NCI-H446 treated with DMSO at 0.1 percent for 48 hours (cell line): ENCODE measurements around the gene FCN2.

Experiments used
- DNase-seq: peaks from one replicate; lab custom pipeline; 2025; lab: John Stamatoyannopoulos, UW

Gene FCN2

DNA sequence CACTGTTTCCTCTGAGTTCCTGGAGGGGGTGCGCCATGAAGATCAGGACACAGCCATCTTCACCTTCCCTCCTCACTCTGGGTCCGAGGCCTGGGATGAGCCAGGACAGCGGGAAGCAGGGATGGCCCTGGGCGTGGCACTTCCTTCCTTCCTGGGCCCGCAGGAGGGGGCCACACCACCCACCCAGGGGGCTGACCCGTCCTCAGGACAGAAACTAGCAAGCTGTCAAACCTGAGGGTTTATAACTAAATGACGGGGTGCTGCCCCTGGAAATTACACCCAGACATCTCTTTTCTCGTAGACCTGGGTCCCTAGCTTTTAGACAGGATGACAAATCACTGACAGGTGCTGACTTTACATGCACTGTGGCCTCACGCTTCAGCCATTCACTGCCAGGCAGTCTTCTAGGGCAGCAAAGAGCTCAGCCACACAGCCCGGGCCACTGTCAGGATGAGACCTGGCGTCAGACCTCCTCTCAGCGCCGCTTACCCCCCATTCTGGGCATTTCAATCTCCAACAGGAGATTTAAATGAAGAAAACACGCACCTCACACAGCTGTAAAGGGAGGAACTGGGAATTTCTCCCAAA lies 8.1 kb downstream of the FCN2 start:
- DNase-seq: no peak

DNA sequence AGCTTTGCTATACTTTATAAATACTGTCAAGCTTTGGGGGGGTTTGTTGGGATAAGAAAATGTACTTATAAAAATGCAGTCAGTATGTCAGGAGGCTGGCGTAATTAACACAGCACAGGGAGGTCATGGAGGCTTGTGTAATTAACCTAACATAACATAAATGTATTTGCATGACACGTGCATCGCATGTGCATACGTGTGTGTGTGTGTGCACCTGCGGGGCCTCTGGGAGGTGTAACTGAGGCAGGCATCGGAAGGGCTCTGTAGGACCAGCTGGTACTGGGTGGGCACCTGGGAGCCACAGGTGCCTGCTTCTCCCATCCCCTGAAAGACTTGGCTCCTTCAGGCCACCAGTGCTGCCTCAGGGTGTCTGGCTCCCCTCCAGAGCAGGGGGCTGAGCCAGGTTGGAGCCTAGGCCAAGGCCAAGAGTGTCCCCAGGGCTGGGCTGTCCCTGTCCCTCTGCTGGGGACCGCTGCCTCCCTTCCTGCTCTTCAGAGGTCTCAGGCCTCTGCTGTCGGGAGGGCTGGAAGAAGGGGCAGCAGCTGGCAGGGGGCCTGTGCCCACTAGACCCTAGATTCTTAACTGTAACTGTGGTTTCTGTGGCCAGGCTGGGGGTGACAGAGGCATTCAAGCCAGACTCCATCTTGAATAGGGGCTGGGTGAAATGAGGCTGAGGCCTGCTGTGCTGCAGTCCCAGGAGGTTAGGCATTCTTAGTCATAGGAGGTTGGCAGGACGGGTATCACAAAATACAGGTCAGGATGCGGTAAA lies 9.0 kb downstream of the FCN2 start:
- DNase-seq: no peak

DNA sequence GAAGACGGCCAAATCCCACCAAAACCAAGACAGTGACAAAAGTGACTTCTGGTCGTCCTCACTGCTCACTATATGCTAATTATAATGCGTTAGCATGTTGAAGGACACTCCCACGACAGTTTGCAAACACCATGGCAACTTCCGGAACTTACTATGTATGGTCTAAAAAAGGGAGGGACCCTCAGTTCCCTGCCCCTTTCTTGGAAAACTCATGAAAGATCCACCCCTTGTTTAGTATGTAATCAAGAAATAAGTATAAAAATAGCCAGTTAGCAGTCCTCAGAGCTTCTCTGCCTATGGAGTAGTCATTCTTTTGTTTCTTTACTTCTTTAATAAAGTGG lies 9.5 kb downstream of the FCN2 start:
- DNase-seq: no peak

DNA sequence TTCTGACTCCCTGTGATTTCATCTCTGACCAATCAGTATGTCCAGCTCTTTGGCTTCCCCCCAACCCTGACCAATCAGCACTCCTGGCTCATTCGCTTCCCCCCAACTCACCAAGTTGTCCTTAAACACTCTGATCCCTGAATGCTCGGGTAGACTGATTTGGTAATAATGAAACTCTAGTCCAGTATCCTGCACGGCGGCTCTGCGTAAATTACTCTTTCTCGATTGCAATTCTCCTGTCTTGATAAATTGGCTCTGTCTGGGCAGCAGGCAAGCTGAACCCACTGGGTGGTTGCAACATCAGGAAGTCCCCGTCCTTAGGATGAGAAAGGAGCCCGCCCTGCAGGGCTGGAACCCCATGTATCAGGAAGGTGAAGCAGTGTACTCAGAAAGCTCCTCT lies 10.4 kb downstream of the FCN2 start:
- DNase-seq: no peak

DNA sequence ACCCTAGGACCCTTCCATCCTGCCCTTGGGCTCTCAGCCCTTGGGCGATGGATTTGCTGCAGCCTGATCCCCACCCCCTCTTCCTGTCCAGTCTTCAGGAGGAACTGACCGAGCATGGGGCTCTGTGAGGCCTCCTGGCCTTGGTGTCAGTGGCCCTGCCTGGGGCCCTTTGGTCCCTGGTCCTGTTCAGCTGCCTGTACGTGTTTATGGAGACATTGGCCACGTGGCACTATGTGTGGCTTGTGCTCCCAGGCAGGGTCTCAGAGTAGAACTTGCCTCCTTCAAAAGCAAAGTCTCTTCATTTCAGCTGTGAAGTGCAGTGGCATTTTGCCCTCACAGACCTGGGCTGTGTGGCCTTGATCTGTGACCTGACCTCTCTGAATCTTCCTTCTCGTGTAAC lies 11.1 kb downstream of the FCN2 start:
- no peak for DNase-seq

DNA sequence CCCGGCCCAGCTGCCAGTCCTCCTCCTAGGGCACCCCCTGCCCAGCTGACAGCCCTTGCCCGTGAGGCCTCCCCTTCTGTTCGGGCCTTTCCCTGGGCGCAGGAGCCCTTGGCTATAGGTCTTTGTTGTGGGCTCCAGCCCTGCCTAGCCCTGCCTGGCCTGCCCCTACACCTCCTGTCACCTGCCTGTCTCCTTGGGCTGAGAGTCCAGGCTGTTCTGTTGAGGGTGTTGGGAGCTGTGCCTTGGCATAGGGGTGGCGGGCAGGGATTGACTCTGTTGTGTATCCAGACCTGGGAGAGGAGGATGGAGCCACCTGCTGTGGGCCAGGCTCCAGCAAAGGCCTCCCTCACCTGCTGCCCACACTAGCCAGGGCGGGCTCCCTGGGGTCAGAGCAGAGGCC lies 11.6 kb downstream of the FCN2 start:
- DNase-seq: no peak

DNA sequence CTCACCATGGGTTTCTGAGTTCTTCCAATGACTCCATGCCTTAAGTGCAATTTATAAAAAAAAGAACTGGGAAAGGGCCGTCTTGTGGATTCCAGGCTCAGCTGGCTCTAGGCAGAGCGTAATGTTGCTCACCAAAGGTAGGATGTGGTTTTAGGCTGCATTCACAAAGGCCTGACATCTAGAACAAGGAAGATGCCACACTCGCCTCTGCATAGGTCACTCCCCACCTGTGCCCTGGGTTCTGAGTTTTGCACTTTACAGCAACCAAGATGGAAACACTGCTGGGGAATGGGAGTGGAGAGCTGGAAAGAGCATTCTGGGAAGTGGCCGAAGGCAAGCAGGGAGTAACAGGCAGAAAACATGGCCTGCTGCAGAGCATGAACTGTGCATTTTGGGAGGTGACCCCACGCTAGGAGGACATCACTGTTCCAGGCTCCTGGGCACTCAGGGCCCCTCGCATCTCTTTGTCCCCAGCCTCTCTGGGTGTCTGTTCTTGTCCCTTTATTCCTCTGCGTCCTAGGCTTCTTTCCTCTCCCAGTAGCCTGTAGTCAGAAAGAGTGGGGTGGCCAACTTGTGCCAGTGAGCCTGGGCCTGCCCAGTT lies 12.3 kb downstream of the FCN2 start:
- no peak for DNase-seq

DNA sequence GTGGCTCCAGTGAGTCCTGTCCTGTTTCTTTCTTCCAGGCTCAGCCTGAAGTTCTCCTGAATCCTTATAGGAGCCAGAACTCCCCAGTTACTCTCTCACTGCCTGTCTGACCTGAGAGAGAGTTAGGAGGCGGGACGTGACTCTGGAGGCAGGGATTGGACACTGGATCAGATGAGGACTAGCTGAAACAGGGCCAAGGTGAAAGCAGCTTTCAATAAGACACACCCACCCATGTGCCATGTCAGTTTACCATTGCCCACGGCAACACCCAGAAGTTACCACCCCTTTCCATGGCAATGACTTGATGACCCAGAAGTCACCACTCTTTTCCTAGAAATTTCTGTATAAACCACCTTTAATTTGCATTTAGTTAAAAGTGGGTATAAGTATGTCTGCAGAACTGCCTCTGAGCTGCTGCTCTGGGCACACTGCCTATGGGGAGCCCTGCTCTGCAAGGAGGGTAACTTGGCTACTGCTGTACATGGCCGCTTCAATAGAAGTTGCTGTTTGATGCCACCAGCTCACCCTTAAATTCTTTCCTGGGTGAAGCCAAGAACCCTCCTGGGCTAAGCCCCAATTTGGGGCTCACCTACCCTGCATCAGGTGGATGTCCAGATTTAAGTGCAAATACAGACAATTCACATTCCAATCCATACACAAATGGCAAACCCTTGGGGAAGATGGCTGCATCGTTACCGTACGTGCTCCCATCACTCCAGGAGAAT lies 13.7 kb downstream of the FCN2 start:
- DNase-seq: no peak

DNA sequence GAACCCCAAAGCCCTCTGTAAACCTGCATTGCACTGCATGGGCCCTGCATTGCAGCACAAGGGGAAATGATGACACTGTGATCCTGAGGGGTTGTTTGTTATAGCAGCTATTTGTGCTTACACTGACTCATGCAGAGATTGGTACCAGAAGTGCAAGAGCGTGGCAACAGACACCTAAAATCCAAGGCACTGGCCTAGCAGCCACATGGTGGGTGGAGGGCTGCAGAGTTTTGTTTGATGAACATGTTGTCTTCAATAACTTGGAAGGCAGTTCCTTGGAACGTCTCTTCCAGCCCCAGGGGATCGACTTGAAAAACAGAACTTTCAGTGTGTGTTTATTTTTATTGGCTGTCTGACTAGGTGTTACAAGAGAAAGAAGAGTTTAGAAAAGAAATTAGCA lies 14.5 kb downstream of the FCN2 start:
- peak; percentile 68 for DNase-seq

DNA sequence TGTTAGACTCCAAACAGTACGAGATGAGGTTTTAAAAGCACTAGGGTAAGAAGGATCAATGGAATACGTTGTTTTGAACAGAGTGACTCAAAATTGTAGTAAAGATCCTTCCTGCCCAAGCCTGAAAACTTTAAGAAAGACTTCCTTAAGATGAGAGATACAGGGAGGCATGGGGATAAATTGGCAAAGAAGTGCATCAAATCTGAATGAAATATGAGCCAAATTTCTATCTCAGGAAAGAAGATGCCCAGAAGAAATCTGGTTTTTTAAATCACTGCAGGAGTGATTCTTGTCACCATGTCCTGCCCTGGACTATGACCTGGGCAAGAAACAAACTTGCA lies 14.9 kb downstream of the FCN2 start:
- DNase-seq: peak; percentile 40

DNA sequence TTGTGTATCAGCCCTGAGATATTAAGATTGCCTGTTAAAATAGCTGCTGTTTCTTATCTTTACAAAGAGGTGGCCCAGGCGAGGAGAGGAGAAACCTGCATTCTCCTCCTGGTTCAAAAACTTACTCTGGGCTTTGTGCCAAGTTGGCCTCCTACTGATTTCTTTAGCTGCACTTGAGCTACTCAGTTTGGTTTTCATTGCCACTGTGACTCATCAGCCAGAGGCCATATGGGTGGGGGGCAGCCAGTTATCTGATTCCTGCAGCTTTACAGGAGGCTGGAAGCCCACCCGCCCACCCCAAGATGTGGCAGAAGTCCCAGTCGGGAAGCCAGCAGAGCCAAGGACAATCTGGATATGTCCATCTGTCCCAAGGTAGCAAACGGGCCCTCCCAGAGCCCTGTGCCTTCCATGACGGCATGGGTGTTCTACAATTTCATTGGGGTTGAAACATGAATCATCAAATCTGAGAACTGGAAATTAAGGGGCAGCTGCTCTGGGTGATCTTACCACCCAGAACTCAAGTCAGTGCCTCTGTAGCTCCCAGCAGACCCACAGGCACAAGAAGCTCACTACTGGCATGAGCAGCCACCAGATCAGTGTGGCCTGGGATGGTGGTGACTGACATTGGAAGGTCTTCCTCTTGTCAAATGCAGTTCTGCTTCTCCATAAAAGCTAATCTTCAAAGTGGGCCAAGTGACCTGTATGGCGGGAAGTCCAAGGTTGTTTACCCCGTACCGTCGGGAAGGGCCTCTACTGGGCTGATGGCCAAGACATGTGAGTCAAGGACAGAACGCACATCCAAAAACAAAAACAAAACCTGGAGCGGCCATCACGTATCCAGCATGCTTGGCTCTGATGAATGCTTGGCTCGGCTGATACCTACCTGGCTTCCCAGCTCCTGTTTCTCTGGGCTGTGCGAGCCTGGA lies 15.6 kb downstream of the FCN2 start:
- peak; percentile 96 for DNase-seq

DNA sequence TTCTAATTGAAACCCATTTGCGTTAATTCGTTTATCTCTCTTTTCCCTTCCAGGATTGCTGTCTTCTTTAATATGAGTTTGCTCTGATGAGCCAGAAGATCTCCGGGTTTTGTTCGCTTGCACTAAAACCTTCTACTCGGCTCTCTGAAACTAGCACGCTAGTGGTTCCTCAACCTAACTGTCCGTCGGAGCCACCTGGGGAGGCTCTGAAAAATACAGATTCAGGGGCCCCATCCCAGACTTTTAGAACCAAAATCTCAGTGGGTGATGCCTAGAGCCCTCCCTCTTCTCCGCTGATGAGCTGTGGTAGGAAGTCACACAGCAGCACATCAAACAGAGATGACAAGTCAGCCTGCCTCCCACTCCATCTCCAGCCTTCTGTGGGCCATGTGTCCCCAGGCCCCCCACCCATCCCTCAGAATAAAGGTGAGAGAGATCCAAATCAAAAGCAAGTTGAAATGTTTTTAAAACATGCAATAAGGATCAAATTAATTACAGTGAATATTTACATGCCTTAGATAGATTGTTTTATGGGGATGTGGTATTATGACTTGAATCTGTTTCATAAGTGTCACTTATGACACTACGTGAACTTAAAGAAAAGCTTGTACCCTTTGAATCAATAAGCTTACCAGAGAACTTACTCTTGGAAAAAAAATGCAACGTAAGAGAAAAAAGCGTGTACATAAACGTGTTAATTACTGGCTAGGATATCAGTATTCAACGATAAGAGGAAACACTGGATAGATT lies 16.4 kb downstream of the FCN2 start:
- no peak for DNase-seq

DNA sequence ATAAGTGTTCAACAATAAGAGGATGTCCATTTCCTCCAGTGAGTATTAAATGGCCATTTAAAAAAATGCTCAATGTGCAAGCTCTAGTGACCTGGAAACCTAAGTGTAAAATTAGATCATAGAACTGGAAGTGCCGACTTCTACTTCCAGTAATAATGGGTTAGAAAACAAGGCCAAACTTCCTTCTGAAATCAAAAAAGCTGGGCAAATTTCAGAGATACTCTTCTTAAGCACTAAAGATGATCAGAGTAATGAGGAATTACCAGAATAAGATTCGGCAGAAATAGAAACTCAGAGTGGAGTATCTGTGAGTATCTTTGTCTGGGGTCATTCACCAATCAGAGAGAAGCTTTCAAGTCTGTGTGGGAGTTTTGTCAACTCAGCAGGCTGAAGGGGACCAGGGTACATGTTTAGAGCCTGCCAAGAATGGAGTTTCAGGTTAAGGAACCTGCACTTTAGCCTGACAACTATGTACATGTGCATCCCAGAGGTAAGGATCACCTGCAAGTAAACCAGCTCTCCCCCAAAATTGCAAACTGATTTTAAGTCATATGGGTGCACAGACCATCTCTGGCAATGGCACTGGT lies 17.1 kb downstream of the FCN2 start:
- DNase-seq: no peak

DNA sequence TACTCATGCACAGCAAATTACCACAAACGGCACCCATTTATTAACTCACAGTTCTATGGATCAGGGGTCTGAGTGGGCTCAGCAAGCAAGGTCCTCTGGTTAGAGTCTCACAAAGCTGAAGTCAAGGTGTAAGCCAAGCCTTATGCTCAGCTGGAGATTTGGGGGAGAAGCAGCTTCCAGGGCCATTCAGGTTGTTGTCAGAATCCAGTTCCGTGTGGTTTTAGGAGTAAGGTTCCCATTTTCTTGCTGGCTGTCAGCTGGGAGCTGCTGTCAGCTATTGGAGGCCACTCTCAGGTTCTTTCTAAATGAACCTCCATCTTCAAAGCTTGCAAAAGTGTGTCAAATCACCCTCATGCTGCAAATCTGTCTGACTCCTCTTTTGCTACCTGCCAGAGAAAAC lies 17.7 kb downstream of the FCN2 start:
- no peak for DNase-seq

DNA sequence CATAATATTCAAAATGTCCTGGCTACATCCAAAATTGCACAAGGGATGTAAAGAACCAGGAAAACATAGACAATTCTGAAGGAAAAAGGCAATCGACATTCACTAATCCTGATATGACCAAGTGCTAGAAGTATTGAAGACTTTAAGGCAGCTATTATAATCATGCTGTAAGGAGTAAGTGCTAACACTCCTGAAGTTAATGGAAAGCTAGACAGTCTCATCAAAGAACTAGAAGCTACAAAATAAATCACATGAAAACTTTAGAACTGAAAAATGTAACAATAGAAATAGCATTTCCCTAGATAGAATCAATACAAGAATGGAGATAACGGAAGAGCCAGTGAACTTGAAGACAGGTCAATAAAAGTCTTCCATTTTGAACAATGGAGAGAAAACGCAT lies 18.6 kb downstream of the FCN2 start:
- DNase-seq: no peak

DNA sequence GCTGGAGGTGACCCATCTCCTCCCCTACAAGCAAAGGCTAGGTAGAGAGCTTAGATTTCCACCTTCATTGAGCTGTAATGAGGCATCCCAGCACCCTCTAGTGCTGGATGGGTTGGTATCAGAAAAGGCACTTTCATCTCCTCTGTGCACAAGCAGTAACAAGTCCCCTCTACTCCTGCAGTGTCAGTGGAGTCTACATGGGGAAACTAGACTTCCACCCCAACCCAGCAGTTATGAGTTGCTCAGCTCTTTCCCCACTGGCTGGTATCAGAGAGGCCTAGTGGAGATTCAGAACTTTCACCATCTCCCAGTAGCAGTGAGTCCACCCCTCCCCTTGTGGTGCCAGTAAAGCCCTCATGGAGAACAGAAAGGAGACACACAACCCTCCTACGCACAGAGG lies 19.2 kb downstream of the FCN2 start:
- no peak for DNase-seq

DNA sequence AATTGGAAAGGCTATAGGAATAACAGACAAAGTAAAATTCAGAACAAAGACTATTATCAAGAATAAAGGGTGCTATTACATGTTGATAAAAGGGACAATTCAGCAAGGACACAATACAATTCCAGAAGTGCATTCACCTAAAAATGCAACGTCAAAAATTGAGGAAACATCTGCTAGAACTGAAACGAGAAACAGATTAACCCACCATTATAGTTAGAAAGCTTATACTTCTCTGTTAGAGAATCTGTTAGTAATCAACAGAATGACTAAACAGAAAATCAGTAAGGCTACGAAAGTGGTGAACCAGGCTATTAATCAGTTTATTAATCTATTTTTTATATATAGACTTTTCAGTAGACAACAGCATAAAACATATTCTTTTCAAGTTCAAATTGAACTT lies 22.3 kb downstream of the FCN2 start:
- DNase-seq: no peak

DNA sequence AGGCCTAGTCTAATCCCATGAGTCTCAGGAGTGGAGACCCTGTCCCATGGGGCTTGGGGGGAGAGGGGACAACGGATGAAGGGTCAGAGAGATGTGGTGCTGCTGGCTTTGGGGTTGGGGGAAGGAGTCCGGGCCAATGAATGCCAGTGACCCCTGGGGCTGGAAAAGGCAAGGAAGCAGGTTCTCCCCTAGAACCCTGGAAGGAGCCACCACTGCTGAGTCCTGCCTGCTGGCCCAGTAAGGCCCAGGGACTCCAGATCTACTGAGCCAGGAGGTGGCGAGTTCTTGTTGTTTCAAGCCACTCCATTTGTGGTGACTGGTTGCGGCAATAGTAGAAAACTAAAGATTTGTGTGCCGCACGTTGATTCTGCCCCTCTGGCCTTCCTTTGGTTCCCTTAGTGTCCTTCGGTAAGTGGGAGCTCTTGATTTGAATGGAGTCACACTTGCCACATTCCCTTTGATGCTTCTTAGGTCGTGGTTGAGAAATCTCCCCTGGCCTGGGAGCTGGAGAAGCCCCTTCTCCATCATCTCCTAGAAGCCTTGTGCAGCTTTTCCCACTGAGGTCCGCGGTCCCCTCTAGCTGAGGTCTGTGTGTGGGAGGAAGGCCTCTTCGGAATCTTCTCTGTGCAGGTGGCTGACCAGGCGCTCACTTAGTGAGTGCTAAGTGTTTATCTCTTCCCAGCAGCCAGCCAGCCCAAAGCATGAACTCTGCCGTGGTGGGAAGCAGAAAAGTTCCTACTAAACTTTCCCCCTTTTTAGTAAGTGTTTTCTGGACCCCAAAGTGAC lies 28.1 kb downstream of the FCN2 start:
- no peak for DNase-seq

DNA sequence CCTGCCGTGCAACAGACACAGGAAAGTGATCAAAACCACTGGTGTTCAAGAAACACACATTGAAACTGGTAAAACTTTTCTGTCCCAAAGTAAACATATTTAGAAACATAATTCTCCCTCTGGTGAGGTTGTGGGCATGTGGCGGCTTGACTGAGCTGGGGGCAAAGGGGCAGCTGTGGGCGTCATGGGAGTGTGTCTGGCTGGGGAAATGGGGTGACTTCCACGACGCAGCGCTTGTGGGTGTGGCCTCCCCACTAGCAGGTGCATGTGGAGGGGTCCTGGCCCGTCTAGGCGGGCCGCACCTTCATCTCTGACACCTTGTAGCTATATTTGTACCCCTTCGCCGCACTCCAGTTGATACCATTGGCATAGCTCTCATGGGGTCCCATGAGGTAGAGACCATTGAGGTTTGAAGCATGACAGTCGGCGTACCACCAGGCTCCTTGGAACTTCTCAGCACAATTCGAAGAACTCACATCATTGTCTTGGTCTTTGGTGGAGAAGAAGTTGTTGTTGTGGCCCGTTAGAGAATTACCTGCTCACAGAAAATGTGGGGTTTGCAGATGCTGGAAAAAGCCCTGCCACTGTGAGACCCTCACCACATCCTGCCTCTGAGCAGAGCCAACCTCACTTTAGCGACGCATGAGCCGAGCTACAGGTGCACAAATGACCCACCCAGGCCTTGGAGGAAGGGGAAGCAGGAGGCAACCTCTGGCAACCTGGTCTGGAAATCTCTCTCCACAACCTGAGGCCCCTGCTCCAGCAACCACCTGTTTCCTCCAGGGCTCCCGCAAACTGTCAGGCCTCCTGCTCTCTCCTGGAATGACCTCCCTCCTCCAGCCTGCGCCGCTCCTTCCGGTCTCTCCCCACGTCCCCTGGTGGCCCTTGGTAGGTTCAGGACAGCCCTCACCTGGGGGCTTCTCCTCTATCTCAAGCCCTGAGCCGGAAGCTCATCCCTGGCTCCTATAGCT lies 29.2 kb downstream of the FCN2 start:
- no peak for DNase-seq
